Stimulated activated CD4-positive, alpha-beta T cell treated with anti-CD3 and anti-CD28 coated beads, Interleukin-1b, Interleukin-23, amount 100 ng/mL, for 1 hour (primary cell): ENCODE measurements around the gene DDX31.
"Not testable (repeated sequence)": the region's sequence is repeated elsewhere in the genome, so short reads cannot be mapped to it uniquely, and the experiment has no call there.

Experiments used
- DNase-seq, 2 donors: peaks; one replicate each; pipeline ENCODE4 v3.0.0-alpha.2; 2020; ENCODE audit warnings: low read depth in 2 of 2

Gene DDX31

GRCh38 chr9:132579427-132579798 is 90.4 kb downstream of the DDX31 start:
- DNase-seq = no peak

GRCh38 chr9:132578367-132578932 is 91.3 kb downstream of the DDX31 start:
- no peak for DNase-seq

- no peak for DNase-seq
Measured at GRCh38 chr9:132577119-132577518, 92.7 kb downstream of the DDX31 start.

- no peak for DNase-seq
Measured at GRCh38 chr9:132575811-132576210, 94.0 kb downstream of the DDX31 start.

GRCh38 chr9:132575005-132575609 is 94.7 kb downstream of the DDX31 start:
- DNase-seq = no peak

GRCh38 chr9:132572921-132573320 is 96.9 kb downstream of the DDX31 start:
- no peak for DNase-seq

- DNase-seq = no peak
Measured at GRCh38 chr9:132571806-132572600, 97.8 kb downstream of the DDX31 start.

- not testable (repeated sequence) for DNase-seq
Measured at GRCh38 chr9:132568787-132569186, 101.0 kb downstream of the DDX31 start.

GRCh38 chr9:132564526-132564925 is 105.3 kb downstream of the DDX31 start:
- no peak for DNase-seq

- DNase-seq = no peak
Measured at GRCh38 chr9:132562306-132562573, 107.5 kb downstream of the DDX31 start.

GRCh38 chr9:132560616-132561202 is 109.1 kb downstream of the DDX31 start:
- no peak for DNase-seq

- no peak for DNase-seq
Measured at GRCh38 chr9:132559711-132560110, 110.1 kb downstream of the DDX31 start.

- no peak for DNase-seq
Measured at GRCh38 chr9:132557159-132557558, 112.6 kb downstream of the DDX31 start.

- DNase-seq = no peak
Measured at GRCh38 chr9:132556714-132557113, 113.1 kb downstream of the DDX31 start.

GRCh38 chr9:132556235-132556634 is 113.5 kb downstream of the DDX31 start:
- no peak for DNase-seq

- DNase-seq = no peak
Measured at GRCh38 chr9:132555528-132555927, 114.3 kb downstream of the DDX31 start.

- DNase-seq = no peak
Measured at GRCh38 chr9:132554755-132555154, 115.0 kb downstream of the DDX31 start.

- DNase-seq = no peak
Measured at GRCh38 chr9:132552041-132552440, 117.7 kb downstream of the DDX31 start.

GRCh38 chr9:132551556-132551955 is 118.2 kb downstream of the DDX31 start:
- DNase-seq = no peak

- no peak for DNase-seq
Measured at GRCh38 chr9:132548751-132549640, 120.8 kb downstream of the DDX31 start.

- no peak for DNase-seq
Measured at GRCh38 chr9:132547976-132548730, 121.6 kb downstream of the DDX31 start.
